Measurements from ENCODE around the gene AGO1. TPM values are rescaled to one million over a fixed set of nuclear protein-coding genes. Genes with fewer than 3 reads are reported as not detected.

The AGO1 gene
- total and polyA plus RNA-seq, 5 donors from 2014 or later, result 6.7 to 24.3 (median 9.2) TPM

- H3K9me3 Mint-ChIP-seq, result no peaks in the 10 kb centered on the region
- DNase-seq (no peak), ATAC-seq (ENCODE audit: low read depth in 2 of 2) (no peak)
- H3K4me1 Mint-ChIP-seq, result peaks cover 0 to 4% (median 0%) of the 10 kb centered on the region in 4 donors
- no peak overlapping the region for H3K4me3 Mint-ChIP-seq
- Histone ChIP-seq H3K27me3 (ENCODE audit: control insufficient read depth, insufficient read depth, low read length) (no peaks in the 10 kb centered on the region), H3K36me3 (ENCODE audit: control insufficient read depth, insufficient read depth, low read length) (peaks cover 9% of the 10 kb centered on the region), H3K4me1 (ENCODE audit: control insufficient read depth, insufficient read depth, low read length, poor library complexity, severe bottlenecking) (no peaks in the 10 kb centered on the region), H3K4me3 (ENCODE audit: low read depth, low read length) (no peak overlapping the region), H3K9me3 (ENCODE audit: control insufficient read depth in 2 of 2, low read length in 2 of 2) (no peaks in the 10 kb centered on the region), H3K27ac (ENCODE audit: insufficient read depth, low read length, poor library complexity, severe bottlenecking) (no peak overlapping the region)
- peaks cover 41% of the 10 kb centered on the region for H3K36me3 Mint-ChIP-seq
- H3K27me3 Mint-ChIP-seq, result no peaks in the 10 kb centered on the region
- no peak overlapping the region for H3K27ac Mint-ChIP-seq
Measured at GRCh38 chr1:35847935-35848565, 35.0 kb upstream of the AGO1 start.

GRCh38 chr1:35850051-35850450, 33.0 kb upstream of the AGO1 start:
- H3K36me3 Mint-ChIP-seq, result peaks cover 41% of the 10 kb centered on the region
- Histone ChIP-seq H3K27me3 (ENCODE audit: control insufficient read depth, insufficient read depth, low read length) (no peaks in the 10 kb centered on the region), H3K4me3 (ENCODE audit: low read depth, low read length) (no peak overlapping the region), H3K4me1 (ENCODE audit: control insufficient read depth, insufficient read depth, low read length, poor library complexity, severe bottlenecking) (no peaks in the 10 kb centered on the region), H3K36me3 (ENCODE audit: control insufficient read depth, insufficient read depth, low read length) (peaks cover 9% of the 10 kb centered on the region), H3K27ac (ENCODE audit: insufficient read depth, low read length, poor library complexity, severe bottlenecking) (no peak overlapping the region), H3K9me3 (ENCODE audit: control insufficient read depth in 2 of 2, low read length in 2 of 2) (no peaks in the 10 kb centered on the region)
- H3K9me3 Mint-ChIP-seq, result no peaks in the 10 kb centered on the region
- ATAC-seq (ENCODE audit: low read depth in 2 of 2) (no peak), DNase-seq (no peak)
- no peaks in the 10 kb centered on the region for H3K27me3 Mint-ChIP-seq
- H3K4me1 Mint-ChIP-seq, result peaks cover 0 to 4% (median 0%) of the 10 kb centered on the region in 4 donors
- H3K27ac Mint-ChIP-seq, result no peak overlapping the region
- H3K4me3 Mint-ChIP-seq, result no peak overlapping the region

- no peaks in the 10 kb centered on the region for H3K4me1 Mint-ChIP-seq
- Histone ChIP-seq H3K4me3 (ENCODE audit: low read depth, low read length) (no peak overlapping the region), H3K4me1 (ENCODE audit: control insufficient read depth, insufficient read depth, low read length, poor library complexity, severe bottlenecking) (no peaks in the 10 kb centered on the region), H3K9me3 (ENCODE audit: control insufficient read depth in 2 of 2, low read length in 2 of 2) (no peaks in the 10 kb centered on the region), H3K36me3 (ENCODE audit: control insufficient read depth, insufficient read depth, low read length) (peaks cover 7% of the 10 kb centered on the region), H3K27ac (ENCODE audit: insufficient read depth, low read length, poor library complexity, severe bottlenecking) (no peak overlapping the region), H3K27me3 (ENCODE audit: control insufficient read depth, insufficient read depth, low read length) (no peaks in the 10 kb centered on the region)
- H3K36me3 Mint-ChIP-seq, result peaks cover 41% of the 10 kb centered on the region
- ATAC-seq (ENCODE audit: low read depth in 2 of 2) (no peak), DNase-seq (no peak)
- no peaks in the 10 kb centered on the region for H3K9me3 Mint-ChIP-seq
- H3K4me3 Mint-ChIP-seq, result no peak overlapping the region
- H3K27me3 Mint-ChIP-seq, result no peaks in the 10 kb centered on the region
- no peak overlapping the region for H3K27ac Mint-ChIP-seq
Measured at GRCh38 chr1:35850716-35851115, 32.3 kb upstream of the AGO1 start.

- Histone ChIP-seq H3K4me3 (ENCODE audit: low read depth, low read length) (no peak overlapping the region), H3K4me1 (ENCODE audit: control insufficient read depth, insufficient read depth, low read length, poor library complexity, severe bottlenecking) (no peaks in the 10 kb centered on the region), H3K27me3 (ENCODE audit: control insufficient read depth, insufficient read depth, low read length) (no peaks in the 10 kb centered on the region), H3K9me3 (ENCODE audit: control insufficient read depth in 2 of 2, low read length in 2 of 2) (no peaks in the 10 kb centered on the region), H3K27ac (ENCODE audit: insufficient read depth, low read length, poor library complexity, severe bottlenecking) (no peak overlapping the region), H3K36me3 (ENCODE audit: control insufficient read depth, insufficient read depth, low read length) (peaks cover 7% of the 10 kb centered on the region)
- Mint-ChIP-seq H3K27me3 (no peaks in the 10 kb centered on the region), H3K36me3 (peaks cover 42% of the 10 kb centered on the region), H3K27ac (peak overlapping the region in 1 of 3 donors; percentile 5), H3K4me1 (no peaks in the 10 kb centered on the region), H3K9me3 (no peaks in the 10 kb centered on the region), H3K4me3 (no peak overlapping the region)
- ATAC-seq (ENCODE audit: low read depth in 2 of 2) (no peak), DNase-seq (no peak)
Measured at GRCh38 chr1:35851132-35851869, 31.7 kb upstream of the AGO1 start.

GRCh38 chr1:35852241-35852640, 30.8 kb upstream of the AGO1 start:
- peaks cover 7% of the 10 kb centered on the region for H3K36me3 ChIP-seq (ENCODE audit: control insufficient read depth, insufficient read depth, low read length)
- no peaks in the 10 kb centered on the region for H3K4me1 ChIP-seq (ENCODE audit: control insufficient read depth, insufficient read depth, low read length, poor library complexity, severe bottlenecking)
- no peak overlapping the region for H3K27ac ChIP-seq (ENCODE audit: insufficient read depth, low read length, poor library complexity, severe bottlenecking)
- Mint-ChIP-seq H3K27ac (no peak overlapping the region), H3K27me3 (no peaks in the 10 kb centered on the region), H3K4me1 (no peaks in the 10 kb centered on the region), H3K36me3 (peaks cover 42% of the 10 kb centered on the region), H3K9me3 (no peaks in the 10 kb centered on the region), H3K4me3 (no peak overlapping the region)
- H3K27me3 ChIP-seq (ENCODE audit: control insufficient read depth, insufficient read depth, low read length), result no peaks in the 10 kb centered on the region
- ATAC-seq (ENCODE audit: low read depth in 2 of 2) (no peak), DNase-seq (no peak)
- H3K4me3 ChIP-seq (ENCODE audit: low read depth, low read length), result no peak overlapping the region
- no peaks in the 10 kb centered on the region for H3K9me3 ChIP-seq (ENCODE audit: control insufficient read depth in 2 of 2, low read length in 2 of 2)

GRCh38 chr1:35854989-35855700, 27.9 kb upstream of the AGO1 start:
- DNase-seq (no peak), ATAC-seq (ENCODE audit: low read depth in 2 of 2) (no peak)
- H3K4me3 Mint-ChIP-seq, result no peak overlapping the region
- H3K27ac Mint-ChIP-seq, result no peak overlapping the region
- H3K27me3 ChIP-seq (ENCODE audit: control insufficient read depth, insufficient read depth, low read length), result no peaks in the 10 kb centered on the region
- peaks cover 37% of the 10 kb centered on the region for H3K36me3 Mint-ChIP-seq
- H3K4me3 ChIP-seq (ENCODE audit: low read depth, low read length), result no peak overlapping the region
- no peaks in the 10 kb centered on the region for H3K4me1 Mint-ChIP-seq
- no peaks in the 10 kb centered on the region for H3K4me1 ChIP-seq (ENCODE audit: control insufficient read depth, insufficient read depth, low read length, poor library complexity, severe bottlenecking)
- H3K9me3 Mint-ChIP-seq, result no peaks in the 10 kb centered on the region
- H3K36me3 ChIP-seq (ENCODE audit: control insufficient read depth, insufficient read depth, low read length), result peaks cover 7% of the 10 kb centered on the region
- no peak overlapping the region for H3K27ac ChIP-seq (ENCODE audit: insufficient read depth, low read length, poor library complexity, severe bottlenecking)
- no peaks in the 10 kb centered on the region for H3K27me3 Mint-ChIP-seq
- no peaks in the 10 kb centered on the region for H3K9me3 ChIP-seq (ENCODE audit: control insufficient read depth in 2 of 2, low read length in 2 of 2)

- ATAC-seq (ENCODE audit: low read depth in 2 of 2) (no peak), DNase-seq (no peak)
- Mint-ChIP-seq H3K36me3 (peaks cover 26% of the 10 kb centered on the region), H3K27ac (no peak overlapping the region), H3K4me3 (no peak overlapping the region), H3K4me1 (no peaks in the 10 kb centered on the region), H3K9me3 (no peaks in the 10 kb centered on the region), H3K27me3 (peaks cover 5% of the 10 kb centered on the region)
- no peak overlapping the region for H3K27ac ChIP-seq (ENCODE audit: insufficient read depth, low read length, poor library complexity, severe bottlenecking)
- H3K4me3 ChIP-seq (ENCODE audit: low read depth, low read length), result no peak overlapping the region
- H3K9me3 ChIP-seq (ENCODE audit: control insufficient read depth in 2 of 2, low read length in 2 of 2), result no peaks in the 10 kb centered on the region
- no peaks in the 10 kb centered on the region for H3K4me1 ChIP-seq (ENCODE audit: control insufficient read depth, insufficient read depth, low read length, poor library complexity, severe bottlenecking)
- no peaks in the 10 kb centered on the region for H3K36me3 ChIP-seq (ENCODE audit: control insufficient read depth, insufficient read depth, low read length)
- peaks cover 4% of the 10 kb centered on the region for H3K27me3 ChIP-seq (ENCODE audit: control insufficient read depth, insufficient read depth, low read length)
Measured at GRCh38 chr1:35856964-35857363, 26.0 kb upstream of the AGO1 start.

Data from CD4-positive, CD25-positive, alpha-beta regulatory T cell (primary cell).